Mucosa of stomach (tissue), 1 donor: Measurements from ENCODE around the gene ACAP2.
"Not testable (repeated sequence)": the region's sequence is repeated elsewhere in the genome, so short reads cannot be mapped to it uniquely, and the experiment has no call there.

Source experiments
- H3K27me3 ChIP-seq: one replicate; pipeline ENCODE4 v1.7.0; 2013; ENCODE audit warnings: mild to moderate bottlenecking, low read length; ENCODE audit not compliant: control insufficient read depth, insufficient read depth
- H3K36me3 ChIP-seq: one replicate; pipeline ENCODE4 v1.7.0; 2013; ENCODE audit warnings: low read length; ENCODE audit not compliant: control insufficient read depth, insufficient read depth
- H3K4me1 ChIP-seq: one replicate; pipeline ENCODE4 v1.7.0; 2013; ENCODE audit warnings: mild to moderate bottlenecking, low read length; ENCODE audit not compliant: control insufficient read depth, insufficient read depth
- H3K4me3 ChIP-seq: one replicate; pipeline ENCODE4 v1.7.0; 2013; ENCODE audit warnings: low read length
- H3K9ac ChIP-seq: one replicate; pipeline ENCODE4 v1.7.0; 2013; ENCODE audit warnings: mild to moderate bottlenecking, low read length, moderate library complexity
- H3K9me3 ChIP-seq: one replicate; pipeline ENCODE4 v1.7.0; 2013; ENCODE audit warnings: mild to moderate bottlenecking, low read length, moderate library complexity; ENCODE audit not compliant: control insufficient read depth
- donor health status: Pancreatic carcinoma.

The ACAP2 gene

DNA sequence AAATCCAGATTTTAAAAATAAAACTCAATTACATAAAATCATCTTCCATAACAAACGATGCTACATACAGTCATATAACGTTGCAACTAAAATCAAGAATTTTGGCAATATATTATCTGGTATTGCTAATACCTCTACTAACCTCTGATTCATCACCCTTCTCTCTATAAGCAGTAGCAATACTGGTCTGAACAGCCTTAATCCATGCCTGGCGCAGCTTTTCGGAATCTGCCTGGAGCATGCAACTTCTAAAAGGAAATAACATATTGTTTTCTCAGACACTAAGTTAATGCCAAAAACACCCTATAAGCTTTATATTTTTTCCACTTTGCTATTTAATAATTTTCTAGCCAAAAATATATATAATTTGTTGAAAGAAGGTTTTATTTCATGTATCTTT is 136.5 kb downstream of the ACAP2 start:
- Histone ChIP-seq H3K9me3 (no peaks in the 10 kb centered on the region), H3K27me3 (no peaks in the 10 kb centered on the region), H3K36me3 (no peaks in the 10 kb centered on the region), H3K4me3 (no peak overlapping the region), H3K4me1 (no peaks in the 10 kb centered on the region), H3K9ac (no peak overlapping the region)

- H3K9ac ChIP-seq = no peak overlapping the region
- no peak overlapping the region for H3K4me3 ChIP-seq
- no peaks in the 10 kb centered on the region for H3K27me3 ChIP-seq
- no peaks in the 10 kb centered on the region for H3K9me3 ChIP-seq
- no peaks in the 10 kb centered on the region for H3K36me3 ChIP-seq
- no peaks in the 10 kb centered on the region for H3K4me1 ChIP-seq
These were observed 140.4 kb downstream of the ACAP2 start for GRCh38 chr3:195302431-195302830.

DNA sequence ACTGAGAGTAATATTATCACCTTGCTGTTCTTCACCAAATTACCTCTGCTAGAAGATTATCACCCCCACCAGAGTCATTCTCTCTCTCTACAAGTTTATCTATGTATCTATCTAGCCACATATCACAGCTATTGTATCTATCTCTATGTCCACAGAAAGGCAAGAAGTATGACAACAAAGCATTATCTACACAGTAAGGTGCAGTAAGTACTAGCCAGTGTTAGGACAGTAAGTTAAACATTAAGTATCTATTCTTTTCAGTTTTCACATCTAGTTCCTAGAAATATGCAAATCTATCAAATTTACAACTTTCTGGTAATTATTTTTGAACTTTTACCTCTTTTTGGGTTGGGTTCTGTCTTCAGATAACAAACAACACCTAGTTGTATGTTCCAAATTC is 145.4 kb downstream of the ACAP2 start:
- Histone ChIP-seq H3K27me3 (no peaks in the 10 kb centered on the region), H3K9me3 (no peaks in the 10 kb centered on the region), H3K4me3 (no peak overlapping the region), H3K4me1 (no peaks in the 10 kb centered on the region), H3K9ac (no peak overlapping the region), H3K36me3 (no peaks in the 10 kb centered on the region)

DNA sequence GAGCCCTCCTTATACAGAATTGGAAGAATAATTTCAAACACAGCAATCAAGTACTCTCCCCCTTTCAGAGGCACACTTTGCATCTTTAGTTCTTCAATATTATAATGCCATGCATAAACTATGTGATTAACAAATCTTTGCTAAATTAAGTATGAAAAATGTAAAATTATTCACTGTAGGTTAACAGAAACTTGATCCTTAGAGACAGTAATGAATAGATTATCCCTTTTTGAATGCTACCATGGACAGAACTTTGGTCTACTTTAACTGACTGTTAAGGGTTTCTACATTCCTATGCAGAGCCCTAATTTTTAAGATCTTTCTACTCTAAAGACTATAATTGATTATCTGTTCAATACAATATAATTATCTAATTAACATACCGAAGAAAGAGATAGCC is 146.2 kb downstream of the ACAP2 start:
- Histone ChIP-seq H3K36me3 (no peaks in the 10 kb centered on the region), H3K9me3 (no peaks in the 10 kb centered on the region), H3K4me3 (no peak overlapping the region), H3K9ac (no peak overlapping the region), H3K4me1 (no peaks in the 10 kb centered on the region), H3K27me3 (no peaks in the 10 kb centered on the region)

DNA sequence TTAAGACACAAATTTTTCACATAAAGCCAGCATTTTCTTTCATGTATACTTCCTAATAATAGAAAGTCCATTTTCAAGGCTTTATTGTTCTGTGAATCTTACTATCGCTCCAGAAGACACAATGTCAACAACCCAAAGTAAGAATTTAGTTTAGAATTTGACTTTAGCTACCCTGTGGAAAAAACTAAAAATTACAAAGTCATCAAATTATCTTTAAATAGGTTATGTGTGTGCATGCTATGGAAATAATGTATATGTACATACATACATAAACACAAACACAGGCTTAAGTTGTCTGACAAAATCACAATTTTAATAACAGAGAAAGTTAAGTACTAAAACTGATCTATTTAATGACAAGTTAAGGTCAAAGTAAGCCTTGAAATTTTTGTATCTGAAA is 151.7 kb downstream of the ACAP2 start:
- no peaks in the 10 kb centered on the region for H3K9me3 ChIP-seq
- no peak overlapping the region for H3K9ac ChIP-seq
- H3K36me3 ChIP-seq = no peaks in the 10 kb centered on the region
- H3K27me3 ChIP-seq = no peaks in the 10 kb centered on the region
- H3K4me1 ChIP-seq = no peaks in the 10 kb centered on the region
- H3K4me3 ChIP-seq = no peak overlapping the region

- not testable (repeated sequence) for H3K4me3 ChIP-seq, H3K9me3 ChIP-seq, H3K4me1 ChIP-seq, H3K27me3 ChIP-seq, H3K9ac ChIP-seq, H3K36me3 ChIP-seq
These were observed 152.2 kb downstream of the ACAP2 start for GRCh38 chr3:195290643-195291042.

DNA sequence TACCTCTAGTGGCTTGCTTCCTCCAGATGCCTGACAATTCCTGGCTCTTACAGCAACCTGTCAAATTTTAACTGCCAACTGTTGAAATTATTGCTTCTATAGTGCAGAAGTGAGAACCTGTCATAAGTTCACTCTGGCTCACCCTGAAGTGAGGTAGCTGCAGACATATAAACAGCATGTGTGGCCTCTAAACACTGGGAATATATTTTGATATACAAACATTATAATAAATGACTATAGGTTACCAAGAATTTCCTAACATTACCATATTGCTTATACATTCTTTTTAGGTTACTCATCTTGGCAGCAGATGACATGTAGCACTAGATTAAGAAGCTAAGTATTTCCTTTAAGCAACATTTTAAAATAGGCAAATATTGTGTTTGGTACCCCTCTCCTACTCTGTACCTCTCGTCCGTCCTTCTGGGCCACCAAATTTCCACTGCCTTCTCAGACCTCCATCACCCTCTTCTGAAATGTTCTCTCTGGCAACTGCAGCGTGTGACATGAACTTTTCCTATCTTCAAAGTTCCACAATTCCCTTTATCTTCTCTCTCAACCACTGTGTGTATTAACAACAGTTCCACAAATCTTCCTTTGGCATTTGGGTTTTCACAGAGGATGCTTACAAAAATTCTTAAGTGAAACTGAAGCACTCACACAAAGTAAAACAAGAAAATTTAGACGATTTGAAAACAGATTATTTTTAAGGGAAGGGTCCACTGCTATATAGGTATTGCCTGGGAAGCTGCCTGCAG is 156.5 kb downstream of the ACAP2 start:
- Histone ChIP-seq H3K36me3 (no peaks in the 10 kb centered on the region), H3K4me1 (no peaks in the 10 kb centered on the region)

GRCh38 chr3:195285372-195285771 is 157.4 kb downstream of the ACAP2 start:
- H3K9ac ChIP-seq = no peak overlapping the region
- no peaks in the 10 kb centered on the region for H3K4me1 ChIP-seq
- no peaks in the 10 kb centered on the region for H3K9me3 ChIP-seq
- no peak overlapping the region for H3K4me3 ChIP-seq
- H3K27me3 ChIP-seq = no peaks in the 10 kb centered on the region
- no peaks in the 10 kb centered on the region for H3K36me3 ChIP-seq

More for the DNA sequence above, 156.5 kb downstream of the ACAP2 start:
- Histone ChIP-seq H3K9ac (no peak overlapping the region), H3K27me3 (no peaks in the 10 kb centered on the region), H3K4me3 (no peak overlapping the region), H3K9me3 (no peaks in the 10 kb centered on the region)

DNA sequence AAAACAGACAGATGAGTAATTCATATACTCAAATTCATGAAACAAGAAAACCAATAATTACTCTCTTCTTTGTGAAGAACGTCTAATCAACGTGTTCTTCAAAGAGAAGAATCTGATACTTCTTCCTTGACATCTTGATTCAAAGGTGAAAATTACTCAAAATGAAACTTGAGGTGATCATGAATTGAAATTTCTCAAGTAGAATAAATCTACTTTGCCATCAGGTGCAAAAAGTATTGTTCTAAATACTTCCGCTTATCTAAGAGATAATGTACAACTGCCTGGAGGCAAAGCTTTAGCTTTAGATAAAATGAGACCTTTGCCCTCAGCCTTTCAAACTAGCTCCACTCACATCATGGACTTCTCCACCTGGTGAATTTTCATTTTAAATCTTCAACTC is 158.0 kb downstream of the ACAP2 start:
- no peaks in the 10 kb centered on the region for H3K4me1 ChIP-seq
- no peak overlapping the region for H3K4me3 ChIP-seq
- H3K27me3 ChIP-seq = no peaks in the 10 kb centered on the region
- no peak overlapping the region for H3K9ac ChIP-seq
- no peaks in the 10 kb centered on the region for H3K9me3 ChIP-seq
- H3K36me3 ChIP-seq = no peaks in the 10 kb centered on the region

DNA sequence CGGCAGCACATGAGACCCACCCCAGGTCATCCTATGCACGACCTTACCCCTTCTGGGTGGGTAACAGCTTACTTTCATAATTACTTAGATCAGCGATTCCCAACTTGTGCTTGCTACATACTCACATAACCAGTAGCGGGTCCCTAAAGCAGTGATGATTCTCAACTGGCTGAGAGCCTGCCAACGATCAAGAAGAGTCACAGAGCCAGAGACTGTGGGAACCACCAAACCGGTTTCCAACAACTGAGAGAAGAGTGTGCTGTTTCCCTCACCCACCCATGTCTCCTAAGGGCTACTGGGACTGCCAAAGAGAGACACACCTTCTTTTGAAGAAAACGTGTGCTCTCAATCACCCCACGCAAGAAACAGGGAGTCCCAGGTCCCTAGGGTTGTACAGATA is 159.9 kb downstream of the ACAP2 start:
- H3K9ac ChIP-seq = no peak overlapping the region
- H3K36me3 ChIP-seq = no peaks in the 10 kb centered on the region
- no peaks in the 10 kb centered on the region for H3K4me1 ChIP-seq
- no peak overlapping the region for H3K4me3 ChIP-seq
- no peaks in the 10 kb centered on the region for H3K27me3 ChIP-seq
- no peaks in the 10 kb centered on the region for H3K9me3 ChIP-seq

DNA sequence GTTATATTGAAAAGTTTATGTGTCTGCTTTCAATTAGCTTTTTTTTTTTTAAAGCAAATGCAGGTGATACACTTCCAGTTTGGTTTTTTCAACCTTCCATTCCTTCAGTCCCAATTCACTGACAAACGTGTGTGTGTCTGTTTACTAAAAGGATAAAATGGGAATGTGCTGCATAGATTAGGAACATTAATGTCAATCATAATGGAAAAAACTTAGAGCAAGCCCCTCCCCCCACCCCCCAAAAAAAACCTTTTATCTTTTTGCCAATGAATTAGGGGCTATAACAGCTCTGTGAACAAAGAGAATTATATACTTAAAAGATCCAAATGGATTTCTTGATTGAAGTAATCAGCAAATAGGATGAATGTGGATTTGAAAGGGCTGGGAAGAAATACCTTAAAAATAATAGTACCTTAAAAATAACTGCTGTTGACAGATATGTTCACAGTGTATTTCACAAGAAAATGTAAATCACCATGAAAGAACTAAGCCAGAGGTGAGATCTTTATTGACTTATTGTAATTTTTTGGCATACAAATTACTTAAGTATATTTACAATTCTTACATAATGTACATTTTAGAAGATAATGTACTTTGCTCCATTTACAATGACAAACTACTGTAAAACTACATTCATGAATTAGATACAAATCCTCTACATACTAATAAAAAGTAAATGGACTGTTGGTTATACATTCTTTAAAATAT is 168.4 kb downstream of the ACAP2 start:
- Histone ChIP-seq H3K4me1 (peaks cover 18% of the 10 kb centered on the region), H3K36me3 (no peaks in the 10 kb centered on the region)

GRCh38 chr3:195271410-195272243 is 171.2 kb downstream of the ACAP2 start:
- H3K9ac ChIP-seq = peak overlapping the region; percentile 58

More for the DNA sequence above, 168.4 kb downstream of the ACAP2 start:
- no peaks in the 10 kb centered on the region for H3K27me3 ChIP-seq
- no peak overlapping the region for H3K9ac ChIP-seq
- no peaks in the 10 kb centered on the region for H3K9me3 ChIP-seq
- H3K4me3 ChIP-seq = no peak overlapping the region

More at GRCh38 chr3:195271410-195272243, 171.2 kb downstream of the ACAP2 start:
- peaks cover 24% of the 10 kb centered on the region for H3K4me1 ChIP-seq
- no peaks in the 10 kb centered on the region for H3K9me3 ChIP-seq
- H3K36me3 ChIP-seq = no peaks in the 10 kb centered on the region
- H3K4me3 ChIP-seq = peak overlapping the region; percentile 54
- H3K27me3 ChIP-seq = no peaks in the 10 kb centered on the region
